Tibial artery (tissue), 4 donors: ENCODE data around the gene HES1.
A peak's percentile ranks its signal among the peaks of the same experiment; 100 is the strongest.
"Not testable (repeated sequence)": the region's sequence is repeated elsewhere in the genome, so short reads cannot be mapped to it uniquely, and the experiment has no call there.

Source experiments
- DNase-seq, 2 donors: peaks; one replicate each; pipeline ENCODE4 v3.0.0-alpha.2; 2019
- H3K27ac ChIP-seq, 2 donors: fragments of 200-600 bp; sonication (generic) in 1 of 2; 1 replicate in 1 of 2; 2 replicates in 1 of 2; pipeline ENCODE4 v1.5.1; 2018 to 2019; ENCODE audit warnings: mild to moderate bottlenecking in 1 of 2
- H3K27me3 ChIP-seq, 2 donors: fragments of 200-600 bp; sonication (generic) in 1 of 2; one replicate each; pipeline versions ENCODE4 v1.5.1 to v1.6.0; 2016 to 2019
- H3K36me3 ChIP-seq, 3 donors: fragments of 200-600 bp; sonication (generic) in 2 of 3; one replicate each; pipeline ENCODE4 v1.5.1; 2016 to 2019; ENCODE audit warnings: mild to moderate bottlenecking in 2 of 3
- H3K4me1 ChIP-seq, 4 donors: fragments of 200-600 bp; sonication (generic) in 2 of 4; 1 replicate in 3 of 4; 2 replicates in 1 of 4; pipeline ENCODE4 v1.5.1; 2016 to 2019
- H3K4me3 ChIP-seq, 2 donors: fragments of 200-600 bp; sonication (generic) in 1 of 2; 1 replicate in 1 of 2; 2 replicates in 1 of 2; pipeline ENCODE4 v1.5.1; 2018 to 2019; ENCODE audit warnings: mild to moderate bottlenecking in 2 of 2
- H3K9me3 ChIP-seq, 3 donors: fragments of 200-600 bp; sonication (generic) in 1 of 3; one replicate each; pipeline ENCODE4 v1.5.1; 2016 to 2019
- CTCF ChIP-seq, 2 experiments: fragments of 200-600 bp in 1 of 2; fragments of 450-650 bp in 1 of 2; IDR thresholded peaks; one replicate each; pipeline ENCODE4 v1.5.1; 2017 to 2019; ENCODE audit warnings: antibody characterized with exemption in 2 of 2, mild to moderate bottlenecking in 1 of 2, moderate library complexity in 1 of 2
- intact Hi-C: fragments of 100-400 bp; cut with DNase I; formaldehyde crosslinking; loops from one replicate; pipeline ENCODE4 v1.15.0; 2023; ENCODE audit warnings: low total_unique reads

Gene HES1

GRCh38 chr3:194089357-194090177 is 46.4 kb upstream of the HES1 start:
- no peaks in the 10 kb centered on the region for H3K9me3 ChIP-seq
- H3K27me3 ChIP-seq = no peaks in the 10 kb centered on the region
- H3K27ac ChIP-seq = no peak overlapping the region
- peak; percentile 33 to 66 for DNase-seq
- no peak overlapping the region for H3K4me3 ChIP-seq
- intact Hi-C loops = no loop called here
- peaks cover 0 to 22% (median 11%) of the 10 kb centered on the region in 4 donors for H3K4me1 ChIP-seq
- no peak for TF ChIP-seq CTCF (IDR thresholded peaks at IDR 0.05)
- H3K36me3 ChIP-seq = no peaks in the 10 kb centered on the region

GRCh38 chr3:194090178-194090555 is 45.8 kb upstream of the HES1 start:
- H3K9me3 ChIP-seq, intact Hi-C loops, DNase-seq, H3K27me3 ChIP-seq, H3K27ac ChIP-seq, H3K4me3 ChIP-seq, H3K36me3 ChIP-seq: not testable (repeated sequence)
- peaks cover 0 to 22% (median 11%) of the 10 kb centered on the region in 4 donors for H3K4me1 ChIP-seq

GRCh38 chr3:194090716-194091115 is 45.2 kb upstream of the HES1 start:
- Histone ChIP-seq H3K9me3 (no peaks in the 10 kb centered on the region), H3K36me3 (no peaks in the 10 kb centered on the region), H3K27ac (no peak overlapping the region), H3K4me3 (no peak overlapping the region), H3K27me3 (no peaks in the 10 kb centered on the region), H3K4me1 (peaks cover 0 to 22% (median 11%) of the 10 kb centered on the region in 4 donors)
- TF ChIP-seq CTCF (IDR thresholded peaks at IDR 0.05) = no peak
- no peak for DNase-seq
- intact Hi-C loops = no loop called here

GRCh38 chr3:194091141-194091540 is 44.8 kb upstream of the HES1 start:
- TF ChIP-seq CTCF (IDR thresholded peaks at IDR 0.05) = no peak
- DNase-seq = no peak
- Histone ChIP-seq H3K36me3 (no peaks in the 10 kb centered on the region), H3K4me1 (peaks cover 0 to 20% (median 11%) of the 10 kb centered on the region in 4 donors), H3K27ac (no peak overlapping the region), H3K4me3 (no peak overlapping the region), H3K9me3 (no peaks in the 10 kb centered on the region), H3K27me3 (no peaks in the 10 kb centered on the region)
- intact Hi-C loops = no loop called here

- H3K36me3 ChIP-seq, H3K9me3 ChIP-seq, intact Hi-C loops, H3K27ac ChIP-seq, H3K27me3 ChIP-seq, DNase-seq, H3K4me3 ChIP-seq: not testable (repeated sequence)
- H3K4me1 ChIP-seq = peaks cover 0 to 12% (median 6%) of the 10 kb centered on the region in 4 donors
Measured at GRCh38 chr3:194091897-194092296, 44.1 kb upstream of the HES1 start.

- H3K4me3 ChIP-seq = no peak overlapping the region
- no peaks in the 10 kb centered on the region for H3K36me3 ChIP-seq
- no peak for TF ChIP-seq CTCF (IDR thresholded peaks at IDR 0.05)
- no peaks in the 10 kb centered on the region for H3K27me3 ChIP-seq
- H3K27ac ChIP-seq = no peak overlapping the region
- no peak for DNase-seq
- no peaks in the 10 kb centered on the region for H3K9me3 ChIP-seq
- peaks cover 0 to 9% (median 5%) of the 10 kb centered on the region in 4 donors for H3K4me1 ChIP-seq
- intact Hi-C loops = no loop called here
Measured at GRCh38 chr3:194092881-194093301, 43.1 kb upstream of the HES1 start.
